T-helper 1 cell treated with Interleukin-12 subunit alpha and Interleukin-12 subunit beta and Interleukin-4 antibody, amounts not matched to agents 30 μg/mL and 1 μg/mL, for 36 hours (primary cell): ENCODE data around the gene VDAC1.
"Not testable (repeated sequence)": the region's sequence is repeated elsewhere in the genome, so short reads cannot be mapped to it uniquely, and the experiment has no call there.

Experiments used
- H3K27ac Mint-ChIP-seq: one replicate; pipeline ENCODE4 v1.8.0; 2021; ENCODE audit warnings: mild to moderate bottlenecking, mixed read lengths
- H3K27me3 Mint-ChIP-seq: one replicate; pipeline ENCODE4 v1.8.0; 2021; ENCODE audit warnings: low read depth, mixed read lengths
- H3K36me3 Mint-ChIP-seq: one replicate; pipeline ENCODE4 v1.8.0; 2021; ENCODE audit warnings: low read depth, mixed read lengths
- H3K4me1 Mint-ChIP-seq: one replicate; pipeline ENCODE4 v1.8.0; 2021; ENCODE audit warnings: low read depth, mixed read lengths
- H3K4me3 Mint-ChIP-seq: one replicate; pipeline ENCODE4 v1.8.0; 2021; ENCODE audit warnings: mild to moderate bottlenecking, moderate library complexity, mixed read lengths
- H3K9me3 Mint-ChIP-seq: one replicate; pipeline ENCODE4 v1.8.0; 2021; ENCODE audit warnings: mixed read lengths

VDAC1 gene

DNA sequence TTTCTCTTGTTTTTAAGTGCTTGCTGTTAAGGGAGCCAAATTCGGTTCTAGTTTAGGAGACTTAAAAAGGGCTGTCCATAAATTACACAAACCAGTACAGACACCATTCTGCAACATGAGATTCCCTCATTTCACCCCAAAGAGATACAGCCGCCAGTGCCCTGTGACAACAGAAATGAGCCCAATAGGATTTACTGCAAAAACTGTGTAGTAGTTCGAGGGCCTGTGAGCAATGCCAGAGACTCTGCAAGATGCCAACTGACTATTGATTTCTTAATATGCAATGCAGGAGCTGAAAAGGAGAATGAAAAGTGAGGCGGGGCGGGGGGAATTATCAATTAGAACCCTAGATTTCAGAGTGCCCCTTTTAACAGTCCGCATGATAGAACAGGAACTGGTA is 30.6 kb downstream of the VDAC1 start:
- Mint-ChIP-seq H3K9me3 (no peaks in the 10 kb centered on the region), H3K4me3 (no peak overlapping the region), H3K36me3 (peaks cover 29% of the 10 kb centered on the region), H3K4me1 (peaks cover 21% of the 10 kb centered on the region), H3K27me3 (no peaks in the 10 kb centered on the region), H3K27ac (no peak overlapping the region)

DNA sequence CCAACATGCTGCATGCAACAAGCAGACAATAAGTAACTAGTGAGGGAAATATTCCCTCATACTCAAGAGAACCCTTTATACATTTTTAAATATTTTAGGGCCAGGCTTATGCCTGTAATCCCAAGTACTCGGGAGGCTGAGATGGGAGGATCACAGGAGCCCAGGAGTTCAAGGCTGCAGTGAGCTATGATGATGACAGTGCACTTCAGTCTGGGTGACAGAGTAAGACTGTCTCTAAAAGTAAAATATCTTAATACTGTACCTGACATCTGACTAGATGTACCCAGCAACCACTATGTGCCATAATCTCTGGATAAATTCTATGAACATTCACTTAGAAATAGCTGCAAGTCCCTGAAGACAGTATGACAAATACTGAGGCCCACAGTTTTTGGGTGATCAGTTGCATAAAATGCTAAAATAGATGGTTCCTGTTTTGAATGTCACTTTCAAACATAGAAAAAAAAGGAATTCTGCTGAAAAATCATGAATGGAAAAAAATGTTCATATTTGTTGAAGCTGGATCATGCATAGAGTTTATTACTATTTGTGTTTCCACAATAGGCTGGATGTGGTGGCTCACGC is 34.4 kb downstream of the VDAC1 start:
- H3K4me3 Mint-ChIP-seq, result peak overlapping the region; percentile 60
- no peaks in the 10 kb centered on the region for H3K27me3 Mint-ChIP-seq
- peak overlapping the region; percentile 96 for H3K27ac Mint-ChIP-seq
- H3K4me1 Mint-ChIP-seq, result peaks cover 18% of the 10 kb centered on the region
- H3K9me3 Mint-ChIP-seq, result no peaks in the 10 kb centered on the region
- peaks cover 14% of the 10 kb centered on the region for H3K36me3 Mint-ChIP-seq

DNA sequence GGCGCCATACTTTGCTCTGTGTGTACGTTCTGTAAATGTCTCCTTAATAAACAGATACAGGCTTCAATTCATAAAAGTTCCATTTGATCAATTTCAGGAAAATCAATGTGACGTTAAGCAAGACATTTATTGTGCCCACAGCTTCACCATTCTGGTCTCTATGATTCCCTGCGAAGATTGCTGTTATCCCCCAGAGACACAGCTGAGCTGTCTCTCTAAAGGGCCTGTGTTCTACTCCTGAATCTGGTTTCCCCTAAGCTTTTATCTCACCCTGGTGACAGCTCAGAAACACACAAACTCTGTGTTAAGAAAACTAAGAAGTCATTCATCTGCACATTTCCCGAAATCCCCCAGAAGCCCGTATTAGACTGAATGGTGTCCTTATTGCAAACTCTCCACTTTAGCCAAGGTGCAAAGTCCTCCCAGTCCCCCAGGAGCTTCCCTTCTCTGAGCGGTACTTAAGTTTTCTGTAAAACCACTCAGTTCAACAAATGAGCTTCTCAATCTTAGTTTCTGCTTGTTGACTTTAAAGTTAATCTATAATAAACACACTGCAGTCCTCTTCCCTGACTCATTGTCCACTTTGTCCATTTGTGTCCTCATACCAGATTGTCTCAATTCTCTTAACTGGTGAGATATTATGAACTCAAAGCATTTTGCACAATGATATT is 35.0 kb downstream of the VDAC1 start:
- Mint-ChIP-seq H3K9me3 (no peaks in the 10 kb centered on the region), H3K36me3 (peaks cover 17% of the 10 kb centered on the region)

DNA sequence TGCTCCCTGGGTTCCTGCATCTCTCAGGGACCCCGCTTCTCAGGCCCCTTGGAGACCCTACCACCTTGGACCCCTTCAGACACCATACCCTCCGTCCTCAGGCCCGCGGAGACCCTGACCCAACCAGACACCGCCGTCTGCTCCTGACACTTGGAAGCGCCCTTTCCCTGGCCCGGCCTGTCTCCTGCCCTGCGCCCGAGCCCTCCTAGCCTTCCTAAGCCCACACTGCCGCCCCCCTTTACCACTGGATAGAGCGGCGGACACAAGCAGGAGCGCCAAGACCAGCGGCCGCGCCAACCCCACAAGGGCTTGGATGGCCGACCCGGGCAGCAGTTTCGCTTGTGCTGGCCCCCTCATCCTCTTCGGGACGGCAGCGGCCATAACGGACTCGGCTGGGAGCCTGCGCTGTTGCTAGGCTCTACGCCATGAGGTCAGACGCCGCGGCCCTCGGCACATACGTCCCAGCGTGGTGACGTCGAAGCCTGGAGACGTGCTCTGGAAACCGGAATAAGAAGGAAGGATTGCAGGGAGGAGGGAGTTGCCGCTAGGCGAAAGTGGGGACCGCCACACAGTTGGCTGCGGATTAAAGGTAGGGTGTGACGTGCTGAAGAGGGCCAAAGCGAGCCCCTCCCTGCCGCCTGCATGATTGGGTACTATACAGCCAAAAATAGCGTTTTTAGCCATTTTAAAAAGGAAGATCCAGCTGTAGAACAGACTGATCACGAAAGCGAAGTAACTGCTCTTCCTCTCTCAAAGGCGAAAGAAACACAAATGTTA is 36.4 kb downstream of the VDAC1 start, which contains the start of gene C5orf15:
C5orf15 (minus strand) TSS at position 422 of the 777 bp plus-strand sequence; CDS start at position 381, 41 bp downstream.
- Mint-ChIP-seq H3K27me3 (no peaks in the 10 kb centered on the region), H3K4me1 (peaks cover 24% of the 10 kb centered on the region), H3K27ac (peak within 1 kb of the TSS; percentile 96), H3K9me3 (peaks cover 3% of the 10 kb centered on the region), H3K4me3 (peak within 1 kb of the TSS; percentile 98), H3K36me3 (peaks cover 12% of the 10 kb centered on the region)

More for the DNA sequence above, 35.0 kb downstream of the VDAC1 start:
- Mint-ChIP-seq H3K4me3 (peak overlapping the region; percentile 60), H3K4me1 (peaks cover 21% of the 10 kb centered on the region), H3K27ac (peak overlapping the region; percentile 96), H3K27me3 (no peaks in the 10 kb centered on the region)

DNA sequence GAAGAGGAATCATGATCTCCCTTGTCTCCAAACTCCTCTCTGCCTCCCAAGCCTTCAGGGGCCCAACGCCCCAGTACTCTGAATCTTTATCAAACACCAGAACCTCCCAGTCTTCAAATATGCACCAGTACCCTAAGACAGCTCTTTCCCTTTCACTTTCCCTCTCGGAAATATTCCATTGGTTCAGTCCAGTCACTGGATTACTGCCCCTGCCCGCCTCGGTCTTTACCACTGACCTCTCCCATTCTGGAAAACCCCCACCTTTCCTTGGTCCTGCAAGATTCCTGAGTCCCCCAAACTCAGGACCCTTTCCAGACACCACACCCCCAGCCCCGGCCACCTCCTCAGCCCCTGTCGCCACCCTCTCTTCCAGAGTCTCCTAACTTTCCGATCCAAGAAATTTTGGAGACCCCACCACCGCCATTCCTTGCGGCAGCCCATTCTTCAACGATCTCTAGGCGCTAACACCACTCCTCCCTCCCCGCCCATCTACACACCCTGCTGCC is 37.0 kb downstream of the VDAC1 start:
- peak overlapping the region; percentile 96 for H3K27ac Mint-ChIP-seq
- peaks cover 5% of the 10 kb centered on the region for H3K9me3 Mint-ChIP-seq
- H3K4me3 Mint-ChIP-seq, result peak overlapping the region; percentile 98
- peaks cover 14% of the 10 kb centered on the region for H3K36me3 Mint-ChIP-seq
- no peaks in the 10 kb centered on the region for H3K27me3 Mint-ChIP-seq
- H3K4me1 Mint-ChIP-seq, result peaks cover 31% of the 10 kb centered on the region

DNA sequence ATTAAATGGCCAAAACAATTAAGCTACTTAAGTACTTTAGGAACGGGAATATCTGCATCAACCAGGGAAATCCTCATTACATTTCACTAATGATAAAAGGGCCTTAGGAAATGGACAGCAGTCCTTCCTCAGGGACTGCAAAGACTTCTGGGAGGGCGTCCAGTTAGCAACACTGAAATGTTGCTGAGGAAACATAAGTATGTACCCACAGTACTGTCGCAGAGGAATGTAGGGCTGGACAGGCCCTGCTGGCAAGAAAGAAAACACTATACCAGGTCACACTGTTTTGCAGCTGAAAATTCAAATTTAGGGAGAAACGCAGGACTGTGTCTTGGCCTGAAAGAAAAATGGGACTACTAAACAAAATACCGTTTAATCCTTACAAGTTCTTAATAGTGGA is 37.7 kb downstream of the VDAC1 start:
- Mint-ChIP-seq H3K27ac (no peak overlapping the region), H3K36me3 (peaks cover 20% of the 10 kb centered on the region), H3K4me1 (peaks cover 37% of the 10 kb centered on the region)

DNA sequence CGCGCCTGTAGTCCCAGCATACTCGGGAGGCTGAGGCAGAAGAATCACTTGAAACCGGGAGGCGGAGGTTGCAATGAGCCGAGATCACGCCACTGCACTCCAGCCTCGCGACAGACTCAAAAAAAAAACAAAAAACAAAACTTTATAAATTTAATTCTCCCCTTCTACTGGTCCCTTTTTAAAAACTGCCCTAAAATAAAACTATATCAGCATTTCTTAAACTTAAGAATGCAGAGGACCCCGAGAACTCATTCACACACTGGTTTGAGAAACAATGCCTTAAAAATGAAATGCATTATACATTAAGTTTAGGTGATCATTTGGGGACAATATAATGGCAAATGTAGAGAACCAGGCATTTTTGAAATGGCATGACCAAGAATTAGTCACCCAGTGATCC is 38.7 kb downstream of the VDAC1 start:
- H3K4me3 Mint-ChIP-seq, result no peak overlapping the region
- peaks cover 37% of the 10 kb centered on the region for H3K4me1 Mint-ChIP-seq
- H3K27ac Mint-ChIP-seq, result no peak overlapping the region
- peaks cover 18% of the 10 kb centered on the region for H3K36me3 Mint-ChIP-seq
- H3K9me3 Mint-ChIP-seq, result peaks cover 5% of the 10 kb centered on the region
- H3K27me3 Mint-ChIP-seq, result no peaks in the 10 kb centered on the region

More for the DNA sequence above, 37.7 kb downstream of the VDAC1 start:
- H3K4me3 Mint-ChIP-seq, result peak overlapping the region; percentile 32
- no peaks in the 10 kb centered on the region for H3K27me3 Mint-ChIP-seq
- peaks cover 5% of the 10 kb centered on the region for H3K9me3 Mint-ChIP-seq

DNA sequence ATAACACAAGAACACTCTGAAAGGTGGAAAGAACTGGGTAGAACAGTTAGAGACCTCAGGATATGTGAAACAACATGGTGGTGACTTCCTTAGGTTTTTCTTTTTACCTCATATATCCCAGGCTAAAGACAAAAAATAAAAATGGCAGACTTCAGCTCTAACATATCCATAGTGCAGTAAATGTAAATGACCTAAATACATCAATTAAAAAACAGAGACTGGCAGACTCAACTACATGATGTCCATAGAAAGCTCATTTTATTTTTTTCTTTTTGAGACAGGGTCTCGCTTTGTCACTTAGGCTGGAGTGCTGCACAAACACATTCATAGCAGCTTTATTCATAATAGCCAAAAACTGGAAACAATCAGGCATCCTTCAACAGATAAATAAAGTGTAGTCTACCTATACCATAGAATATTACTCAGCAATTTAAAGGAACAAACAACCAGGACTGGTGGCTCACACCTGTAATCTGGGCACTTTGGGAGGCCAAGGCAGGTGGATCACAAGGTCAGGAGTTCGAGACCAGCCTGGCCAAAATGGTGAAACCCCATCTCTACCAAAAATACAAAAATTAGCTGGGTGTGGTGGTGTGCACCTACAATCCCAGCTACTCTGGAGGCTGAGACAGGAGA is 41.2 kb downstream of the VDAC1 start:
- H3K4me3 Mint-ChIP-seq, result peak overlapping the region; percentile 7
- H3K27ac Mint-ChIP-seq, result peak overlapping the region; percentile 54
- peaks cover 36% of the 10 kb centered on the region for H3K4me1 Mint-ChIP-seq
- peaks cover 5% of the 10 kb centered on the region for H3K9me3 Mint-ChIP-seq
- no peaks in the 10 kb centered on the region for H3K27me3 Mint-ChIP-seq
- H3K36me3 Mint-ChIP-seq, result peaks cover 25% of the 10 kb centered on the region

DNA sequence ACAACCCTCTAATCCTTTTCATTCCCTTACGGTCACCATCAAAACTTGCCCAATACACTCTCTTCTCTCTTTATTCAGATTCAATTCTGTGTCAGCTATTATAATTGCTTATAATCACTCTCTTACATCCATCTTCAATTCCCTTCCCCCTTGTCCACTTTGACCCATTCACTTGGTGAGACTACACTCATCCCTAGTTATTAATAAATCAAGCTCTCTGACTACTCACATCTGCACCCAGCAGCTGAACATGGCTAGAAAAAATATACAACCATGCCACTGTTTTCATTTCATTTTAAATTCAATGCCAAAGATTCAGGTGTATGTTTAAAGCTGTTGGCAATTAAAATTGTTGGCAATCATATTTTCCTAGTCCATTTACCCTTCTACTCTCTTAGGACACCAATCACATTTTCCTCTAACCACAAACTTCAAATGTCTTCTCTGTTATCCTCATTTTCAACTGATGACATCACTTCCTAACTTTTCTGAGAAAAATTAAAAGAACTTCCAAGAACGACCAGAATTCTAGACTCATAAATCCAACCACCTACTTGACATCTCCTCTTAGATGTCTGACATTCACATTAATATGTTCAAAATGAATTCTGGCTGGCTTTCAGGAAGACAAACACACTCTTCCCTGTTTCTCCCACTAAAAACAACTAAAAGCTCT is 41.8 kb downstream of the VDAC1 start:
- Mint-ChIP-seq H3K9me3 (peaks cover 5% of the 10 kb centered on the region), H3K4me3 (peak overlapping the region; percentile 7), H3K4me1 (peaks cover 36% of the 10 kb centered on the region), H3K27ac (peak overlapping the region; percentile 54), H3K27me3 (no peaks in the 10 kb centered on the region), H3K36me3 (peaks cover 25% of the 10 kb centered on the region)

DNA sequence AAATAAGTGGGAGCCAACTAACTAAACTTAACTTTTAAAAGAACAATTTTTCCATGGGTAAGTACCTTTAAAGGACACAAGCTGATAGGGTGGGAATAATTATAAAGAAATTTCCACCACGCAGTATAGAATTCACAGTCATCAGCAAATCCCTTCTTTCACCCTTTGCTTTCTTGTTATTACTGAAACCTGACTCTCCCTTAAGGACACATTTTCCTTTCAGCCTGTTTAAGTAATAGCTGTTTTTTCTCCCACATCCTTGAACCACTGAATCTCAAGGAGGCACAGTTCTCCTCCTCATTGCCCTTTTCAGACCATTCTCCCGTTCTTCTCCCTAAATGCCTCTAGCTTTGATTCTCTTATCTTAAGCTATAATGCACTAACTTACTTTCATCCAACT is 42.6 kb downstream of the VDAC1 start:
- H3K27ac Mint-ChIP-seq, result no peak overlapping the region
- H3K27me3 Mint-ChIP-seq, result no peaks in the 10 kb centered on the region
- H3K4me3 Mint-ChIP-seq, result no peak overlapping the region
- H3K36me3 Mint-ChIP-seq, result peaks cover 32% of the 10 kb centered on the region
- peaks cover 35% of the 10 kb centered on the region for H3K4me1 Mint-ChIP-seq
- peaks cover 5% of the 10 kb centered on the region for H3K9me3 Mint-ChIP-seq

DNA sequence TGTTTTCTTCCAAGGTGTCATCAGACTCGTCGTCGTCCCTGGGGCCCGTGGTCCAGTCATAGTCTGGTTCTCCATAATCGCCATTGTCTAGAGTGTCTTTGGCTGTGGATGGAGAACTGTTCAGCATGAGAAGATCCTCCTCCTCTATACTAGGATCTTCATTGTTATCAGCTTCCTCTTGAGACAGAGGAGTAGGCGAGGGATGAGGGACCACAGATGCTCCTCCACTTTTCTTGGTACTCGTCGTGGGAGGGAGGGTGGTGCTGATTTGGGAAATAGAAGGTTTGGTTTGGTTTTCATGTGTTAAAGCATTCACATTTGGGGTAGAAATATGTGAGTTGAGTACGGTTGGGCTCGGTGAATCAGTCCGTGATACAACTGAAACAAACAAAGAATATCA is 45.1 kb downstream of the VDAC1 start:
- Mint-ChIP-seq H3K27me3 (no peaks in the 10 kb centered on the region), H3K4me1 (peaks cover 29% of the 10 kb centered on the region), H3K36me3 (peaks cover 35% of the 10 kb centered on the region), H3K9me3 (peaks cover 5% of the 10 kb centered on the region), H3K27ac (peak overlapping the region; percentile 47), H3K4me3 (peak overlapping the region; percentile 27)

DNA sequence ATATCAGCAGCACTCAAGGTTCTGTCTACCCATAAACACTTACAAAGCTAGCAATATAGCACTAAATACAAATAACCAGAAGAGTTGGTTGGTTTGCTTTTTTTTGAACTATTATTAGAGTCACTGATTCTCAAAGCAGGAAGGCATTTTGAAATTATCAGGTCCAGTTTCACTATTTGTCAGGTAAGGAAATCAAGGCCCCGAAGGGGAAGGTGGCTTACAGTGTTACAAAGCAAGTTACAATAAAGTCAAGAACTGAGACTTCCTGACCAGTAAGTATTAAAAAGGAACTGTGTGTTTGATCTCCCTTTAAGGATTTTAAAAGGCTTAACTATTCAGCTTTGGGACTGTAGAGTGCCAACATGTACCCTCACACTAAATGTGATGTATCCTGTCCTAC is 47.2 kb downstream of the VDAC1 start:
- Mint-ChIP-seq H3K27ac (peak overlapping the region; percentile 43), H3K4me3 (no peak overlapping the region), H3K36me3 (peaks cover 29% of the 10 kb centered on the region), H3K9me3 (no peaks in the 10 kb centered on the region), H3K27me3 (no peaks in the 10 kb centered on the region), H3K4me1 (peaks cover 17% of the 10 kb centered on the region)

DNA sequence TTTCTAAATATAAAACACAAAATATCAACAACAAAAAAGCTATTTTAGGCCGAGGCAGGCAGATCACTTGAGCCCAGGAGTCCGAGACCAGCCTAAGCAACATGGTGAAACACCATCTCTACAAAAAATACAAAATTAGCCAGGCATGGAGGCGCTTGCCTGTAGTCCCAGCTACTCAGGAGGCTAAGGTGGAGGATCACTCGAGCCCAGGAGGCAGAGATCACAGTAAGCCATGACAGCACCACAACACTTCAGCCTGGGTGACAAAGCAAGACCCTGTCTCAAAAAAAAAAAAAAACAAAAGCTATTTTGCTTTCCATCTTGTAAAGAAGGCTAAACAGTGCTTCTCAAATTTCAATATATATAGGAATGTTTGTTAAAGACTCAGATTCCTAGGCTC is 47.7 kb downstream of the VDAC1 start:
- Mint-ChIP-seq H3K36me3 (peaks cover 25% of the 10 kb centered on the region), H3K27me3 (no peaks in the 10 kb centered on the region), H3K4me1 (peaks cover 12% of the 10 kb centered on the region), H3K27ac (no peak overlapping the region), H3K9me3 (no peaks in the 10 kb centered on the region), H3K4me3 (no peak overlapping the region)

DNA sequence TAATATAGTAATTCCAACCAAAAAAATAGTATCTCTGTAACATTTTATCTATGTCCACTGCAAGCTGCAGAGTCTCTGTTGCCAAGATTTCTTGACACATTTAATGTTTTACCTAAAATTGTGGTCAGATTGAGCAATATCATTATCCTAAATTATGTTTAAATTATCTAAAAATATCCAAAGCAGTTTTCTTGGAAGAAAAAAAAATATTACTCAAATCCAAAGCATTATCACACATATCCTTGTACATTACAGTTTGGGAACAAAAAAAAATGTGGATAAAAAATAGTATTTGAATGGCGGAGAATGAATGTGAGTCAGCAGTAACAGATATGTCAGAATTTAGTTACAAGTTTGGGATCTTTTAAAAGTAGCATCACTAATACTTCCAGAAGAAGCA is 48.6 kb downstream of the VDAC1 start:
- not testable (repeated sequence) for H3K27ac Mint-ChIP-seq, H3K4me3 Mint-ChIP-seq, H3K9me3 Mint-ChIP-seq, H3K27me3 Mint-ChIP-seq
- Mint-ChIP-seq H3K4me1 (peaks cover 12% of the 10 kb centered on the region), H3K36me3 (peaks cover 25% of the 10 kb centered on the region)
